Measurements from ENCODE around the gene MACROD2.
"Not testable (repeated sequence)": the region's sequence is repeated elsewhere in the genome, so short reads cannot be mapped to it uniquely, and the experiment has no call there.

The MACROD2 gene

GRCh38 chr20:14885661-14886060, 890.3 kb downstream of the MACROD2 start:
- no peak for DNase-seq

DNA sequence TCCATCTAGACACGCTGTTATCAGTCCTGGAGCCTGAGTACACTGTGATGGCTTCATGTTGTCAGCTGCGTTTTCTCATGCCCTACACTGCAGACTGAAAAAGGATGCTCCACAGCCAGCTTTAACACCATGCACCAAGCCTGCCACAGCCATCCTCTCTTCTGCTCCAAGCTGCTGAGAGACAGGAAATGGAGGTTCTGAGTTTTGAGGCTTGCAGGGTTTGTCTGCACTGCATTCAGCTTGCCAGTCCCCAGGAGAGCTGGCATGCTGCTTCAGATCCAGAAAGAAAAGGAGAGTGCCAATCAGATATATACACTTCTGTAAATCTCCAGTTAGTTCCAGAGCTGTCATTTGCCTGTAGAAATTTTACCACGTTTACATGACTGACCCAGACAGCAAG, 892.8 kb downstream of the MACROD2 start:
- no peak for DNase-seq

GRCh38 chr20:14889496-14890255, 894.4 kb downstream of the MACROD2 start:
- no peak for DNase-seq

- no peak for DNase-seq
These were observed 895.4 kb downstream of the MACROD2 start for GRCh38 chr20:14890713-14891112.

- no peak for DNase-seq
These were observed 897.5 kb downstream of the MACROD2 start for GRCh38 chr20:14892782-14893181.

DNA sequence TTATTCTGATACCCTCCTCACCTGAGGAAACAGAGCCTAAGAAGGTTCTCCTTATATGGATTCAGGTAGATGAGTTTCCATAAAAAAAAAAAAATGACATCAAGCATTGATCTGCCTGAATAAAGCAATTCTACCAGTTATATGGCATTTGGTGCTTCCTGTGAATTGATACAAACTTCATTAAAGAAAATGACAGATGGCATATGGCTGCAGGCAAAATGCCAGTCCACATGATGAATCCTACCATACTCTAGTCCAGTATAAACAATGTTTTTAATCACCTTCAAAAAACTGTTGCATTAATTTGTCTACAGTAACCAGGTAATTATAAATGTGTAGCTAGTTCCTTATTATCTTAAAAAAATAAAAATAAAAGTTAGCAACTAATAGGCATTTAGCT, 901.3 kb downstream of the MACROD2 start:
- no peak for DNase-seq

DNA sequence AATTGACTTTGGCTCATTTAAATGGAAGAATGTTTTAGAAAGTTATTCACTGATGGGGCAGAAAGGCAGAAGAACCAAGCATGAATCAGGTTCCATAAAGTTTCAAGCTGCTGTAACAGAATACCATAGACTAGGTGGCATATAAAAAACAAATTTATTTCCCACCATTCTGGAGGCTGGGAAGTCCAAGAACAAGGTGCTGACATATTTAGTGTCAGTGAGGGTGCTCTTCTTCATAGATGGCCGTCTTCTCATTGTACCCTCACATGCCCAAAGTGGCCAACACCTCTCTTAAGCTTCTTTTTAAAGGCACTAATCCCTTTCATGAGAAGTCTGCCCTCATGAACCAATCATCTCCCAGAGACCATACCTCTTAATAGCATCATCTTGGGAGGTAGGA, 902.3 kb downstream of the MACROD2 start:
- no peak for DNase-seq

DNA sequence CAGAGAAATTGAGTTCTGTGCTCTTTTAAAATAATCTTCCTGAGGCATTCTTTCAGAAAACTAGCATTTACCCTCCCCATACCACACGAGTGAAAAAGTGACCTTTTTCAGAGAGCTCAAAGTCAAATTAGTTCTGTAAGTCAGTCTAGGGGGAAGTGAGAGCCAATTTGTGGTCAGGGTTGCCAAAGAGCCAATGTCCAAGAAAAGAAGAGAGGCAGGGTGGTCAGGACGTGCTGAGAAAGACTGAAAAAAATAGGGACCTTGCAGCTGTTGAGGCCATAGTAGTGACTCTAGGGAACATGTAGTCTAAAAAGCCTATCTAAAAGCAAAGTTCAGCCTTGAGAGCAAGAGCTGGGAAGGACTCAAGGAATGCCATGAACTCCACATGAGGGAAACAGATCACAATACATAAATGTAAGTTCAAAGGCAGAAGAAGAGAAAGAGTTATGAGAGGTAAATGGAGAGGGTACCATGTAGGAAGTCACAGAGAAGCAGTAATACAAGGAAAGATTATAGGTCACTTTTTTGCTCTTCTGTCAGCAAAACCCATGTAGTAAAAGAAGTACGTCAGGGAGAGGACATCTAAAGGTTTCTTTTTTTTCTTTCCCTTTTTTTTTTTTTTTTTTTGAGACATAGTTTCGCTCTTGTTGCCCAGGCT, 907.2 kb downstream of the MACROD2 start:
- DNase-seq, result no peak

DNA sequence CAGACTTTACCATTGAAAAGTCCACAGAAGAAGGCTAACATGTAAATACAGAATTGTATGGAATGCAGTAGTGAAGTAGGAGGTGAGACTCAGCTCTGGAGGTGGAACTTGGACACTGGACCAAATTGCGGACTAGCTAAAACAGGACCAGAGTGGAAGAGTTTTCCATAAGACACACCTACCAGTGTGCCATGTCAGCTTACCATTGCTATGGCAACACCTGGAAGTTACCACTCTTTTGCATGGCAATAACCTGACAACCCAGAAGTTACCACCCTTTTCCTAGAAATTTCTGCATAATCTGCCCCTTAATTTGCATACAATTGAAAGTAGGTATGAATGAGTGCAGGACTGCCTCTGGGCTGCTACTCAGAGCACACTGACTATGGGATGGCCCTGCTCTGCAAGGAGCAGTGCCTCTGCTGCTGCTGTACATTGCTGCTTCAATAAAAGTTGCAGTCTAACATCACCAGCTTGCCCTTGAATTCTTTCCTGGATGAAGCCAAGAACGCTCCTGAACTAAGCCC, 911.7 kb downstream of the MACROD2 start:
- no peak for DNase-seq

GRCh38 chr20:14910126-14910525, 914.8 kb downstream of the MACROD2 start:
- DNase-seq, result no peak

DNA sequence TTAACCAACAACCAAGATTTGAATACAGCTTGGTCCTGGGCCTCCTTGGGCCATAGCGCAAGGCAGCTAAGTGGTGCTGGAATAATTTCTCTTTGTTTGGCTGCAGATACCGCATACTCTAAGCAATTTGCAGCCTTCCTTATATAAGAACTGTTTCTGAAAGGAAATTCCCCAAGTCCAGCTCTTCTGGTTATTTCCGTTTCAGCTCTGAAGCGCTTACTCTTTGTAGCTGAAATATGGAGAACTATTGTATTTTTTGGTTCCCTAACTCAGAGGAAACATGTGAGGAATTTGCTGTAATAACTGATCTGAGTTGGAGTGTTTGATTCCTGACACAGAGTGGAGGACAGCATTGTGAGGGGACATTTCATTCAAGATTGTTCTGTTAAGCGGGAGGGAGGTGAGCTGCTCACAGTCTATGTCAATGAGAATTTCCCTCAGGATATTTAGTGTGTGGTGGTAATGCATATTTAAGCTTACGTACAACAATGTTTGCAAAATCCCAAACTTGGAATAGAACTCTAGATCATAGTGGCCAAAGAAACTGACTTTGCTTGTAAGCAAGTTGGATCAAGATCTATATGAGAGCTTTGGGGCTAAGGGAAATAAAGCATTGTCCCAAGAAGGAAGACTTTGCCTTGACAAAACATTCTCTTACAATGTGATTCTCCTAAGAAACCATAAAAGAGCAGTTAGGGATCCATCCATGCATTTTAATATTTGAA, 918.7 kb downstream of the MACROD2 start:
- no peak for DNase-seq

DNA sequence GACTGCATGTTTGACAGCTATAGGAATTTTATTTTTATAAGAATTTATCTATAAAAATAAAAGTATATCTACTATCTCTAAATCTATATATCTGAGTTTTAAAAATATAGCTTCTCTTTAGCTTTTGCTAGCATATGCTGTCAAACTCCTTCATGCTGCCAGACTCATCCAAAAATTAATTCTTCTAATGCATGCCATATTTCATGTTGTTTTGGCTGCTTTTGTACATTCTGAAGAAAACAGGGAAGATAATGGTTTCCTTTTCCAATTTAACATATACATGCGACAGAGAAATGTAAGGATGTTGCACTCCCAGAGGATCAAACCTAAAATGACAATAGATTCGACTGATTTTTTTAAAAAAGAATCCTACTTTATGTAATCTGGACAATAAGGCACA, 919.3 kb downstream of the MACROD2 start:
- no peak for DNase-seq

GRCh38 chr20:14915356-14915755, 920.0 kb downstream of the MACROD2 start:
- no peak for DNase-seq

DNA sequence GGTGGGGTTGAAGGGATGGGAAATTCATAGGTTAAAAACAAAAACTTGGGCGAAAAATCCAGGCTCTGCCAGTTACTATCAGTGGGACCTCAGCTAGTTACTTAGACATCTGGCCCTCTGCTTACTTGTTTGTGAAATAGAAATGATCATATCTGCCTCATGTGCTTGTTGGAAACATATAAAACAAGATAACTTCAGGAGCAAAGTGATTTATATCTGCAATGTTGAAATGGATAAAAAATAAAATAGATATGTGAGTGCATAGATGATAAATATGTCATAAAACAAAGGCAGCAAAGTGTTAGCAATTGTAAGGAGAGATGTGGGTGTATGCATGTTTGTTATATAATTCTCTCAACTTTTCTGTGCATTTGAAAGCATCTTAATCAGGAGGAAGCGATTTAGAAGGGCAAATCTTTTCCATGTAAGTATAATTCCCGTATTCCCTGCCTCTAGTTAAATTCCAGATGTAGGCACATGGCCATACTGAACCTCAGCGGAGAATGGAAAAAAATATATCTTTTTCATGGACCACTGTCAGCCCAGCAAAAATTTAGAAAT, 921.1 kb downstream of the MACROD2 start:
- no peak for DNase-seq

DNA sequence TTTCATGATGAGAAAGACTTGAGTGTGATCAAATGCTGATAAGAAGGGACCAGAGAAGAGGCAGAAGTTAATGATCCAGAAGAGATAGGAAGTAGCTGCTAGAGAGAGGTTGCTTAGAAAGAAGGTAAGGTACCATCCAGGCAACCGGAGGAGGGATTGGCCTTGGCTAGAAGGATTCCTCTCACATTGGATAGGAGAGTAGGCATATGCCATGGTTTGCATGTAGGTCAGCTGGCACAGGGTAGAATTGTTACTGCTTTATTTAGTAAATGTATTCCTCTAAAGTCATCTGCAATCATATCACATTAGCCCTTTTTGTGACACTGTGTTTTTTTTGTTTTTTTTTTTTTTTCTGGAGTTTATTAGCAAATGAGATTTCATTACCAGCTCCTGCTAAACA, 923.0 kb downstream of the MACROD2 start:
- no peak for DNase-seq

DNA sequence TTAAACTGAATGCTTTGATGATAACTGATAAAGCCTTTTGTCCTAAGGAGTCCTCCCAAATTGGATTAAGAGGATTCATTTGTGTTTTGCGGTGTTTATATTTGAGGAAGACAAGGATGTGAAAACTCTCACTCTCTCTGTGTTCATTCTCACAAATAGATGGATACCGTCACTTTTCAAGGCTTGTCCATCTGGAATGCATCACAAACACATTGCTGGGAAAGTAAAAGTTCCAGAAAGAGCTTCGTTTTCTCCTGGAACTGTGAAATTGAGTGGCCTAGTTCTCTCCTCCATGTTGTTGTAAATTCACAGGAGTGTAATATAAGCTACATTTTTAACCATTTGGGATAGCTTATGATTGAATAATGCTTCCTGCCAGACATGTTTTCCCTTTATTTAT, 923.7 kb downstream of the MACROD2 start:
- DNase-seq, result no peak

DNA sequence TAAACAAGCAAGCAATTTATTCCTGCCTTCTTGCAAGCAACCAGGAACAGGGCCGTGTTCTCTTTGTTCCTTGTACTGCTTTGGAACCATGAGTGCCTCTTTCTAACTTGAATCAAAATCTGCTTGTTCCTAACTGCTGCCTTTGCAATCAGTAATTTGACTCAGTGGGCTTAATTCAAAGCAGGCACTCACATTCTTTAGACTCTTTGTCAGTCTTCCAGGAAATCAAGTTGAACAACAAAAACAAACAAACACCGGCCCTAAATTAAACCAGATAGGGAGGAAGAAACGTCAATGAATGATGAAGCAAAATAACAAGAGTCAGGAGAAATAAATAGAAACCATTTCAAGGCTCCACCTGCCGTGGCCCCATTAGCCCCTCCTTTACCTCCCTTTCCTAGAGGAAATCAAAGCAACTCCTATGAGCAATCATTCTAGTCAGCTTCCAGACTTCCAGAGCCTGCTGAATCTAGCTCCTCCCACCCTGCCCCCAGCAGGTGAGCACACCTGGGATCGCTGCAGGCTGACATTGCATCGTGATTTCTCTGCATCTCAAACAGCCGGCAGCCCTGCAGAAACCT, 924.3 kb downstream of the MACROD2 start:
- DNase-seq, result no peak

- no peak for DNase-seq
These were observed 926.2 kb downstream of the MACROD2 start for GRCh38 chr20:14921513-14921912.

DNA sequence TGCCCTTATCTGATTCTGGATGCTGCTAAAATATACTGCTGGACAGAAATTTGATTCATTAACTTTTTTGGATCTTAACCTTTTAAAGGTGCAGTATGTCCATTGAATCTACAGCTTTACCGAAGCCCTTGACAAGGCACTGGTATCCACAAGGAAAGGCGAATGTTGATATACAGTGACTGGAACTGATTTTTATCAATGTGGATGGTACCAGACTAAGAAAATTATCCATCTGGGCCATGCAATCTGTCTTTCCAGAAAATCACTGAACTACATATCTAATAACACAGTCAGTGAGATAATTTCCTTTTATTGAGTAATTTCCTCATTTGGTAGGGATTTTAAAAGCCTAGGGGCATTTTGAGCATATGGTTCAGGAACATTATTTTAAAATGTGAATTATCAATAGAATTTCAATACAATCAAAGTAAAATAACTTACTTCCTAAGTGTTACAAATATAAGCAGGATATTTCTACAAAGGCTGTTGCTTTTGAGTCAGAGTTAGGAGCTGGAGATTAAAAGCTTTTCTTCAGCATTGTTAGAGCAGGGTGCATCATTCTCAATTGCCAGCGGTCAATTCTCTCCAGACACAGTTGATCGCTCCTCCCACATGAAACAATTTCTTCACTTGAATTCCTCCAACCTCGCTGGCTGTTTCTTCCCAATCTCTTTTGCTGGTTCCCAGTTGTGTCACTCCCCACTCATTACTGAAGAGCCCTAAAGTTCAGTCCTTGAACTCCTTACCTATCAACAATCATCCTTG, 927.4 kb downstream of the MACROD2 start:
- no peak for DNase-seq

- no peak for DNase-seq
These were observed 929.1 kb downstream of the MACROD2 start for GRCh38 chr20:14924433-14924832.

GRCh38 chr20:14925300-14925699, 930.0 kb downstream of the MACROD2 start:
- DNase-seq, result no peak

DNA sequence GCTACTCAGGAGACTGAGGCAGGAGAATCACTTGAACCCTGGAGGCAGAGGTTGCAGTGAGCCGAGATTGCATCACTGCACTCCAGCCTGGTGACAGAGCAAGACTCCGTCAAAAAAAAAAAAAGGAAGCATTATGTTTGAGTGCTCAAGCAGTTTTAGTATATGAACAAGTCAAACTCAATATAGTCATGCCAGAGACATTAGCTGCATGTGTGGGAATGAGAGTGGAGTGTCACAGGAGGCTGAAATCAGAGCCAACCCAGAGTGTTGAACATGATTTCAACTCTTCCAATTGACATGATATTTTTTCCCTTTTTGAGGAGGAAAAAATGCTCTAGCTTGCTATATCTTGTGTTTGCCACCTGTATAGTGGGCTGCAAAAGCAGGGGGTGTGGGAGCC, 931.1 kb downstream of the MACROD2 start:
- DNase-seq, result not testable (repeated sequence)

Data from central memory CD4-positive, alpha-beta T cell (primary cell).